ENCODE measurements around the gene ACSL6.

ACSL6 gene

GRCh38 chr5:131932235-131932634 lies 79.2 kb downstream of the ACSL6 start:
- no peak for TF ChIP-seq CTCF (IDR thresholded peaks at IDR 0.05)

- TF ChIP-seq CTCF (IDR thresholded peaks at IDR 0.05): no peak
Observed at GRCh38 chr5:131928957-131929356, 82.5 kb downstream of the ACSL6 start.

- no peak for TF ChIP-seq CTCF (IDR thresholded peaks at IDR 0.05)
Observed at GRCh38 chr5:131926168-131926567, 85.3 kb downstream of the ACSL6 start.

GRCh38 chr5:131916481-131916880 lies 95.0 kb downstream of the ACSL6 start:
- no peak for TF ChIP-seq CTCF (IDR thresholded peaks at IDR 0.05)

GRCh38 chr5:131914472-131914871 lies 97.0 kb downstream of the ACSL6 start:
- TF ChIP-seq CTCF (IDR thresholded peaks at IDR 0.05): no peak

GRCh38 chr5:131913603-131914002 lies 97.9 kb downstream of the ACSL6 start:
- TF ChIP-seq CTCF (IDR thresholded peaks at IDR 0.05): no peak

- TF ChIP-seq CTCF (IDR thresholded peaks at IDR 0.05): no peak
Observed at GRCh38 chr5:131906668-131907067, 104.8 kb downstream of the ACSL6 start.

Measured in LNCAP (cell line).